NCI-H2196 (cell line): ENCODE results near the gene ATP2B1.

Experiments used
- DNase-seq: peaks from one replicate; lab custom pipeline; 2025; ENCODE audit not compliant: unreplicated experiment; lab: John Stamatoyannopoulos, UW

ATP2B1 gene

GRCh38 chr12:89662623-89663022 is 46.0 kb downstream of the ATP2B1 start:
- no peak for DNase-seq

- no peak for DNase-seq
Measured at GRCh38 chr12:89661706-89662330, 46.8 kb downstream of the ATP2B1 start.

- DNase-seq = no peak
Measured at GRCh38 chr12:89657739-89658138, 50.9 kb downstream of the ATP2B1 start.

- no peak for DNase-seq
Measured at GRCh38 chr12:89657066-89657465, 51.6 kb downstream of the ATP2B1 start.

- DNase-seq = no peak
Measured at GRCh38 chr12:89655841-89656240, 52.8 kb downstream of the ATP2B1 start.

GRCh38 chr12:89651192-89651591 is 57.4 kb downstream of the ATP2B1 start:
- DNase-seq = no peak

GRCh38 chr12:89650239-89650638 is 58.4 kb downstream of the ATP2B1 start:
- no peak for DNase-seq

- DNase-seq = no peak
Measured at GRCh38 chr12:89649820-89650219, 58.8 kb downstream of the ATP2B1 start.

GRCh38 chr12:89649139-89649538 is 59.5 kb downstream of the ATP2B1 start:
- no peak for DNase-seq

GRCh38 chr12:89648211-89648930 is 60.3 kb downstream of the ATP2B1 start:
- DNase-seq = no peak

- no peak for DNase-seq
Measured at GRCh38 chr12:89645434-89645833, 63.2 kb downstream of the ATP2B1 start.

- DNase-seq = no peak
Measured at GRCh38 chr12:89642959-89643358, 65.7 kb downstream of the ATP2B1 start.

GRCh38 chr12:89636776-89637160 is 71.9 kb downstream of the ATP2B1 start:
- DNase-seq = no peak

- DNase-seq = no peak
Measured at GRCh38 chr12:89636052-89636775, 72.4 kb downstream of the ATP2B1 start.

- no peak for DNase-seq
Measured at GRCh38 chr12:89634508-89634907, 74.1 kb downstream of the ATP2B1 start.

GRCh38 chr12:89632778-89633177 is 75.9 kb downstream of the ATP2B1 start:
- no peak for DNase-seq

GRCh38 chr12:89622115-89622514 is 86.5 kb downstream of the ATP2B1 start:
- no peak for DNase-seq

- DNase-seq = no peak
Measured at GRCh38 chr12:89621521-89621920, 87.1 kb downstream of the ATP2B1 start.

- no peak for DNase-seq
Measured at GRCh38 chr12:89619764-89620163, 88.9 kb downstream of the ATP2B1 start.

GRCh38 chr12:89618113-89618862 is 90.3 kb downstream of the ATP2B1 start:
- no peak for DNase-seq

GRCh38 chr12:89610366-89610765 is 98.3 kb downstream of the ATP2B1 start:
- DNase-seq = no peak
